Body of pancreas (tissue), 4 donors: Measurements from ENCODE around the gene NOM1.

Experiments
- POLR2A ChIP-seq, 3 donors: fragments of 450-650 bp; IDR thresholded peaks; one replicate each; pipeline ENCODE4 v1.6.1; 2016; ENCODE audit warnings: antibody characterized with exemption in 3 of 3, mild to moderate bottlenecking in 2 of 3
- TF ChIP-seq, protein P1 (sequence below), 7 experiments: fragments of 450-650 bp in 4 of 7; fragments of 200-600 bp in 3 of 7; sonication (generic) in 3 of 7; IDR thresholded peaks; one replicate each; pipeline ENCODE4 v1.5.1; 2016 to 2019; ENCODE audit warnings: antibody characterized with exemption in 7 of 7

DNA sequence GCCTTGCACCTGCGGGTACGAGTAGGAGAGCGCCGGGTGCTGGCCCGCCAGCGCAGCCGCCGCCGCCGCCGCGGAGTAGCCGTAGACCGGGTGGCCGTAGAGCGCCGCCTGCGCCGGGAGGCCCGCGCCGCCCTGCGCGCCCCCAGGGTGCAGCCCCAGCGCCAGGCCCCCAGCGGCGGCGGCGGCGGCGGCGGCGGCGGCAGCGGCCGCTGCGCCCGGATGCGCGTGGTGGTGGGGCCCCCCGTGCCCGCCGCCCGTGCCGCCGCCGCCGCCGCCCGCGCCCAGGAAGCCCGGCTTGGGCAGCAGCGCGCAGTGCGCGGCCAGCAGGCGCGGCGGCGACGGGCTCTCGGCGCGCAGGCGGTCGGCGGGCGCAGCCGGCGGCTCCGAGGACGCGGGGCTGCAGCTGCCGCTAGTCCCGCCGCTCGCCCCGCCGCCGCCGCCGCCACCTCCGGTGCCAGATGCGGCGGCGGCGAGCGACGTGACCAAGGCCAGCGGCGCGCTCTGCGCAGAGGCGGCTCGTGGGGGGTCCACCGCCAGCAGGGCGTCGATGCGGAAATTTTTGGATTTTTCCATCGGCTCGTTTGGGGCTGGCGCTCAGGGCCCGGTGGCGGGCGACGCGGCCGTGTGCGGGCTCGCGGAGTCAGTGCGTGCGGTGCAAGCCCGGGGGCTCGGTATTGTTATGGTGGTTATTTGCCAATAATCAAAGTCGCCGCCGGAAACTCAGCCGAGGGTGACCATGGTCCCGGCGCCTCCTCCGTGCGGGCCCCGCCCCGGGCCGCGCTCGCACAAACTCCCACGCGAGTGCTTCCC, 60.5 kb downstream of the NOM1 start:
- TF ChIP-seq, protein P1, sequence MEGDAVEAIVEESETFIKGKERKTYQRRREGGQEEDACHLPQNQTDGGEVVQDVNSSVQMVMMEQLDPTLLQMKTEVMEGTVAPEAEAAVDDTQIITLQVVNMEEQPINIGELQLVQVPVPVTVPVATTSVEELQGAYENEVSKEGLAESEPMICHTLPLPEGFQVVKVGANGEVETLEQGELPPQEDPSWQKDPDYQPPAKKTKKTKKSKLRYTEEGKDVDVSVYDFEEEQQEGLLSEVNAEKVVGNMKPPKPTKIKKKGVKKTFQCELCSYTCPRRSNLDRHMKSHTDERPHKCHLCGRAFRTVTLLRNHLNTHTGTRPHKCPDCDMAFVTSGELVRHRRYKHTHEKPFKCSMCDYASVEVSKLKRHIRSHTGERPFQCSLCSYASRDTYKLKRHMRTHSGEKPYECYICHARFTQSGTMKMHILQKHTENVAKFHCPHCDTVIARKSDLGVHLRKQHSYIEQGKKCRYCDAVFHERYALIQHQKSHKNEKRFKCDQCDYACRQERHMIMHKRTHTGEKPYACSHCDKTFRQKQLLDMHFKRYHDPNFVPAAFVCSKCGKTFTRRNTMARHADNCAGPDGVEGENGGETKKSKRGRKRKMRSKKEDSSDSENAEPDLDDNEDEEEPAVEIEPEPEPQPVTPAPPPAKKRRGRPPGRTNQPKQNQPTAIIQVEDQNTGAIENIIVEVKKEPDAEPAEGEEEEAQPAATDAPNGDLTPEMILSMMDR (IDR thresholded peaks at IDR 0.05): no peak
- TF ChIP-seq POLR2A (IDR thresholded peaks at IDR 0.05): peak in 1 of 3 donors; percentile 74
